HepG2 (cell line): Measurements from ENCODE around the gene PPP2R5D. TPM values are rescaled to one million over a fixed set of nuclear protein-coding genes. Genes with fewer than 3 reads are reported as not detected.
A peak's percentile ranks its signal among the peaks of the same experiment; 100 is the strongest.

Experiments
- ATAC-seq: fragments of 200-7000 bp; cut with Tn5 transposase; 3 replicates; pipeline ENCODE4 v1.9.1; 2020; ENCODE audit warnings: mild to moderate bottlenecking, moderate library complexity
- BruUV-seq: library from RNA; stranded (reverse); fragments of 400-500 nt; replicated peaks from 2 replicates; lab custom pipeline; 2021; lab: Mats Ljungman, UMichigan
- CTCF ChIA-PET: fragments of 300-600 bp; formaldehyde crosslinking; extraction: SDS; loops from one replicate; lab custom pipeline; 2021; ENCODE audit warnings: low total read pairs, inconsistent platforms, low intra/inter-chr PET ratio; lab: Yijun Ruan, JAX
- POLR2A ChIA-PET: fragments of 350-600 bp; sonication (Branson Sonifier 250); formaldehyde crosslinking; loops from one replicate; lab custom pipeline; 2020; ENCODE audit warnings: antibody characterized with exemption, inconsistent platforms; lab: Yijun Ruan, JAX
- DNase-seq: peaks from one replicate; pipeline ENCODE4 v3.0.0-alpha.2; 2015; ENCODE audit warnings: low spot score
- FAIRE-seq: peaks from 3 replicates; lab custom pipeline; 2011; peaks lifted over from hg19 to GRCh38; lab: Jason Lieb, UNC
- H2AFZ ChIP-seq: one replicate; pipeline ENCODE4 v1.6.1; 2011; ENCODE audit warnings: low read length, inconsistent platforms
- H3K27ac ChIP-seq: fragments of 300-600 bp; 3 replicates; pipeline ENCODE4 v1.8.0; 2011; ENCODE audit warnings: mixed run types, mild to moderate bottlenecking, mixed read lengths, low read length, inconsistent platforms; ENCODE audit not compliant: insufficient read depth; ENCODE audit errors: extremely low read length
- H3K27me3 ChIP-seq, 2 experiments: fragments of 200-600 bp in 1 of 2; 2 replicates in 1 of 2; 3 replicates in 1 of 2; pipeline versions ENCODE4 v1.6.0 to v1.8.0; 2011; ENCODE audit warnings: low read length in 2 of 2, mild to moderate bottlenecking in 2 of 2, moderate library complexity in 2 of 2, inconsistent platforms in 1 of 2; ENCODE audit not compliant: insufficient read depth in 2 of 2, control insufficient read depth in 1 of 2
- H3K36me3 ChIP-seq, 2 experiments: fragments of 200-600 bp in 1 of 2; replicated peaks in 1 of 2; 2 replicates in 1 of 2; 3 replicates in 1 of 2; pipeline versions ENCODE4 v1.5.1 to v1.8.0; 2011; ENCODE audit warnings: low read length in 2 of 2, inconsistent platforms in 1 of 2; ENCODE audit not compliant: insufficient read depth in 2 of 2, control insufficient read depth in 1 of 2
- H3K4me1 ChIP-seq: 2 replicates; pipeline ENCODE4 v1.5.1; 2012; ENCODE audit warnings: low read length, inconsistent platforms; ENCODE audit not compliant: insufficient read depth
- H3K4me2 ChIP-seq: 2 replicates; pipeline ENCODE4 v1.6.0; 2011; ENCODE audit warnings: low read depth, low read length, inconsistent platforms
- H3K4me3 ChIP-seq, 3 experiments: fragments of 200-600 bp in 1 of 3; sonication (generic), shearing (Covaris generic) in 1 of 3; replicated peaks in 1 of 3; 2 replicates each; pipeline ENCODE4 v1.5.1; 2011 to 2016; ENCODE audit warnings: low read length in 3 of 3, inconsistent platforms in 2 of 3, low read depth in 2 of 3, mild to moderate bottlenecking in 2 of 3, control low read depth in 1 of 3, mixed read lengths in 1 of 3; ENCODE audit not compliant: insufficient read depth in 1 of 3
- H3K79me2 ChIP-seq: one replicate; pipeline ENCODE4 v1.6.1; 2011; ENCODE audit warnings: low read length, inconsistent platforms; ENCODE audit not compliant: insufficient read depth
- H3K9ac ChIP-seq: 2 replicates; pipeline ENCODE4 v1.6.0; 2011; ENCODE audit warnings: mild to moderate bottlenecking, low read depth, low read length, inconsistent platforms; ENCODE audit not compliant: insufficient read depth
- H3K9me3 ChIP-seq: 2 replicates; pipeline ENCODE4 v1.5.1; 2012; ENCODE audit warnings: mild to moderate bottlenecking, low read length
- H4K20me1 ChIP-seq: 2 replicates; pipeline ENCODE4 v1.6.0; 2011; ENCODE audit warnings: inconsistent platforms, mild to moderate bottlenecking, low read length, moderate library complexity; ENCODE audit not compliant: insufficient read depth
- GPN1 ChIP-seq: sonication (generic); formaldehyde crosslinking; IDR thresholded peaks from 2 replicates; pipeline ENCODE4 v1.5.1; 2020; ENCODE audit warnings: missing genetic modification reagents, borderline replicate concordance
- KDM5B ChIP-seq: sonication (generic); formaldehyde crosslinking; IDR thresholded peaks from 2 replicates; pipeline ENCODE4 v1.4.0; 2020; ENCODE audit warnings: missing genetic modification reagents, mild to moderate bottlenecking, borderline replicate concordance
- NFIB ChIP-seq: sonication (generic); formaldehyde crosslinking; IDR thresholded peaks from 2 replicates; pipeline ENCODE4 v1.9.0; 2021; ENCODE audit warnings: missing genetic modification reagents, mild to moderate bottlenecking, borderline replicate concordance
- SRY ChIP-seq: sonication (generic); formaldehyde crosslinking; IDR thresholded peaks from 2 replicates; pipeline ENCODE4 v1.8.0; 2022; ENCODE audit warnings: mild to moderate bottlenecking, missing genetic modification reagents
- ZBTB3 ChIP-seq: sonication (generic); formaldehyde crosslinking; IDR thresholded peaks from 2 replicates; pipeline ENCODE4 v1.4.0; 2020; ENCODE audit warnings: low read depth, mild to moderate bottlenecking, moderate library complexity, missing genetic modification reagents, borderline replicate concordance
- ZBTB33 ChIP-seq: sonication (generic); formaldehyde crosslinking; IDR thresholded peaks from 2 replicates; pipeline ENCODE4 v1.4.0; 2020; ENCODE audit warnings: missing genetic modification reagents
- ZBTB34 ChIP-seq: sonication (generic); formaldehyde crosslinking; IDR thresholded peaks from 2 replicates; pipeline ENCODE4 v1.8.0; 2022; ENCODE audit warnings: mild to moderate bottlenecking, missing genetic modification reagents
- ZC3H4 ChIP-seq: sonication (generic); formaldehyde crosslinking; IDR thresholded peaks from 2 replicates; pipeline ENCODE4 v1.4.0; 2020; ENCODE audit warnings: missing genetic modification reagents, borderline replicate concordance
- ZSCAN22 ChIP-seq: sonication (generic); formaldehyde crosslinking; IDR thresholded peaks from 2 replicates; pipeline ENCODE4 v1.4.0; 2020; ENCODE audit warnings: mild to moderate bottlenecking, missing genetic modification reagents
- WGBS: methylation state at CpG from one replicate; pipeline ENCODE4 v1.1.6; 2017; ENCODE audit warnings: low lambda C conversion rate; 5-methylcytosine and 5-hydroxymethylcytosine counted together
- in situ Hi-C: cut with HindIII; loops from 2 replicates; pipeline ENCODE4 v1.10.0; 2017; ENCODE audit warnings: low pct_unique_long_range_greater_than_20kb; ENCODE audit not compliant: extremely low pct_ligation_motif_present
- intact Hi-C: fragments of 100-400 bp; cut with micrococcal nuclease; formaldehyde crosslinking; loops from one replicate; pipeline ENCODE4 v1.10.0; 2022; ENCODE audit not compliant: unreplicated experiment
- polyA plus RNA-seq, 8 experiments: library from polyadenylated mRNA; depleted of rRNA in 3 of 8; stranded (reverse) in 7 of 8; unstranded in 1 of 8; fragments of >200 nt; fragmentation: Illumina TruSeq in 4 of 8; extraction: Trizol in 4 of 8; gene quantifications; 2 replicates each; pipeline versions ENCODE4 v1.2.1 to v1.2.3, GENCODE V29; 2011 to 2016; ENCODE audit warnings: low read depth in 4 of 8, missing spikeins in 1 of 8, mixed read lengths in 1 of 8; ENCODE audit not compliant: insufficient read depth in 1 of 8
- total RNA-seq, 5 experiments: library from RNA; depleted of rRNA; stranded (reverse); fragments of >200 nt; fragmentation: Illumina TruSeq; extraction: Trizol; gene quantifications; 2 replicates each; pipeline ENCODE4 v1.2.3, GENCODE V29; 2016; ENCODE audit warnings: low read depth in 1 of 5
- TF ChIP-seq, protein P1 (sequence below): sonication (generic); formaldehyde crosslinking; IDR thresholded peaks from 2 replicates; pipeline ENCODE4 v1.4.0; 2020; ENCODE audit warnings: mild to moderate bottlenecking, missing genetic modification reagents
- TF ChIP-seq, protein P2 (sequence below): sonication (generic); formaldehyde crosslinking; IDR thresholded peaks from 2 replicates; pipeline ENCODE4 v1.4.0; 2020; ENCODE audit warnings: missing genetic modification reagents
- TF ChIP-seq, protein P3 (sequence below): fragments of 450-650 bp; IDR thresholded peaks from 2 replicates; pipeline ENCODE4 v1.6.1; 2017

PPP2R5D gene
- total and polyA plus RNA-seq, 2 of the 13 experiments (the other 11 are each of a cell fraction or from before 2014, with no cell fraction given): 53.7 to 60.4 TPM

DNA sequence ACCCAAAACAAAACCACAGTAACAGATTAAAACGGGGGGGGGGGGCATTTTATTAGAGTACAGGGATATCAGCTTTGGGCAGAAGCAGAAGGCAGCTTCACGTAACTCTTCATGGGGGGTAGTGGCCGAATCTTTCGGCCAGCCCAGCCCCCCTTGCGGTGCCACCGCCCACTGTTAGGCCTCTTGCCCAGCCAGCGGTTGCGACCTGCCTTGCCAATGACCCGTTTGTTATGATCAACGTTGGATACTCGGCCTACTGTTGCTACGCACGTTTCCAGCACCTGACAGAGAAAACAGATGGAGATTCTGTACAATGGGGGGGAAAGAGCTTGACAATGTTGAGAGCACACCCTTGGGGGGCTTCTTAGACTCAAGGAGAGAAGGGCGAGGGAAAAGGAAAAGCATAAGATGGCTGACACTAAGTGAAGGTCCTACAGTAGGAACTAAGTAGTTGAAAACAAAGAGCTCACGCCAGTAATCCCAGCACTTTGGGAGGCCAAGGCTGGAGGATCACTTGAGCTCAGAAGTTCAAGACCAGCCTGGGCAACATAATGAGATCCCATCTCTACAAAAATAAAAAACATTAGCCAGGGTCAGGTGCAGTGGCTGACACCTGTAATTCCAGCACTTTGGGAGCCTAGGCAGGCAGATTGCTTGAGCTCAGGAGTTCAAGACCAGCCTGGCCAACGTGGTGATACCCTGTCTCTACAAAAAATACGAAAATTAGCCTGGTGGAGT lies 70.0 kb downstream of the PPP2R5D start (continued):
- TF ChIP-seq ZBTB33 (CRISPR knock-in tag) (peak; percentile 14; the same call in 1 of the 2 replicates), KDM5B (CRISPR knock-in tag) (0 out of 2 replicates have a peak, but pooled peaks have one; percentile 33), ZBTB3 (CRISPR knock-in tag) (no peak), SRY (CRISPR knock-in tag) (0 out of 2 replicates have a peak, but pooled peaks have one; percentile 8), ZSCAN22 (CRISPR knock-in tag) (no peak)
- TF ChIP-seq, protein P1, sequence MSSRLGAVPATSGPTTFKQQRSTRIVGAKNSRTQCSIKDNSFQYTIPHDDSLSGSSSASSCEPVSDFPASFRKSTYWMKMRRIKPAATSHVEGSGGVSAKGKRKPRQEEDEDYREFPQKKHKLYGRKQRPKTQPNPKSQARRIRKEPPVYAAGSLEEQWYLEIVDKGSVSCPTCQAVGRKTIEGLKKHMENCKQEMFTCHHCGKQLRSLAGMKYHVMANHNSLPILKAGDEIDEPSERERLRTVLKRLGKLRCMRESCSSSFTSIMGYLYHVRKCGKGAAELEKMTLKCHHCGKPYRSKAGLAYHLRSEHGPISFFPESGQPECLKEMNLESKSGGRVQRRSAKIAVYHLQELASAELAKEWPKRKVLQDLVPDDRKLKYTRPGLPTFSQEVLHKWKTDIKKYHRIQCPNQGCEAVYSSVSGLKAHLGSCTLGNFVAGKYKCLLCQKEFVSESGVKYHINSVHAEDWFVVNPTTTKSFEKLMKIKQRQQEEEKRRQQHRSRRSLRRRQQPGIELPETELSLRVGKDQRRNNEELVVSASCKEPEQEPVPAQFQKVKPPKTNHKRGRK (CRISPR knock-in tag): no peak

DNA sequence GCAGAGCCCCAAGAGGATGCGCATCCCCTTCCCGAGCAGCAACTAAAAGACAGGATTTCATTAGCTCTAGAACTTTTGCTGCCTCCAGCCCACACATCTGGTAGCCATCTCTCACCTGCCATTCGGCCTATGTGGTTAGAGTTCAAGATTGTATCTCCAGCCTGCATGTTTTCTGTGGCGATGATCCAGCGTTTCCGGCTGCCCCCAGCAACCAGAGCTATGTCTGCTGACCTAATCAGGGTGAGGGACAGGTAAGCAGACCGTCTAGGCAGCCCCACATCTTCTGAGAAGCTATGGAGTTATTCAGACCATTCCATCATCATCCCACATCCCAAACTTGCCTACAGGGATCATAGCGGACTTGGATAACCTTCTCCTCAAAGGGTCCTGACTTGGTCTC lies 71.6 kb downstream of the PPP2R5D start:
- no peak overlapping the region for H3K9ac ChIP-seq
- peaks cover 48% of the 10 kb centered on the region for H3K79me2 ChIP-seq
- no peak overlapping the region for H3K4me2 ChIP-seq
- TF ChIP-seq ZBTB34 (CRISPR knock-in tag) (no peak), GPN1 (CRISPR knock-in tag) (no peak), NFIB (CRISPR knock-in tag) (no peak), ZC3H4 (CRISPR knock-in tag) (no peak)
- TF ChIP-seq, protein P2, sequence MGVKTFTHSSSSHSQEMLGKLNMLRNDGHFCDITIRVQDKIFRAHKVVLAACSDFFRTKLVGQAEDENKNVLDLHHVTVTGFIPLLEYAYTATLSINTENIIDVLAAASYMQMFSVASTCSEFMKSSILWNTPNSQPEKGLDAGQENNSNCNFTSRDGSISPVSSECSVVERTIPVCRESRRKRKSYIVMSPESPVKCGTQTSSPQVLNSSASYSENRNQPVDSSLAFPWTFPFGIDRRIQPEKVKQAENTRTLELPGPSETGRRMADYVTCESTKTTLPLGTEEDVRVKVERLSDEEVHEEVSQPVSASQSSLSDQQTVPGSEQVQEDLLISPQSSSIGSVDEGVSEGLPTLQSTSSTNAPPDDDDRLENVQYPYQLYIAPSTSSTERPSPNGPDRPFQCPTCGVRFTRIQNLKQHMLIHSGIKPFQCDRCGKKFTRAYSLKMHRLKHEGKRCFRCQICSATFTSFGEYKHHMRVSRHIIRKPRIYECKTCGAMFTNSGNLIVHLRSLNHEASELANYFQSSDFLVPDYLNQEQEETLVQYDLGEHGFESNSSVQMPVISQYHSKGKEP (CRISPR knock-in tag): no peak
- TF ChIP-seq, protein P3, sequence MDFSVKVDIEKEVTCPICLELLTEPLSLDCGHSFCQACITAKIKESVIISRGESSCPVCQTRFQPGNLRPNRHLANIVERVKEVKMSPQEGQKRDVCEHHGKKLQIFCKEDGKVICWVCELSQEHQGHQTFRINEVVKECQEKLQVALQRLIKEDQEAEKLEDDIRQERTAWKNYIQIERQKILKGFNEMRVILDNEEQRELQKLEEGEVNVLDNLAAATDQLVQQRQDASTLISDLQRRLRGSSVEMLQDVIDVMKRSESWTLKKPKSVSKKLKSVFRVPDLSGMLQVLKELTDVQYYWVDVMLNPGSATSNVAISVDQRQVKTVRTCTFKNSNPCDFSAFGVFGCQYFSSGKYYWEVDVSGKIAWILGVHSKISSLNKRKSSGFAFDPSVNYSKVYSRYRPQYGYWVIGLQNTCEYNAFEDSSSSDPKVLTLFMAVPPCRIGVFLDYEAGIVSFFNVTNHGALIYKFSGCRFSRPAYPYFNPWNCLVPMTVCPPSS: no peak

More for the DNA sequence above, 71.6 kb downstream of the PPP2R5D start:
- Histone ChIP-seq H3K27ac (no peak overlapping the region), H3K36me3 (peaks cover 2 to 26% of the 10 kb centered on the region in 2 experiments; a peak in 4 of 5 replicates), H3K27me3 (no peaks in the 10 kb centered on the region; a peak in 1 of 5 replicates), H3K4me3 (no peak overlapping the region), H3K9me3 (no peaks in the 10 kb centered on the region), H4K20me1 (no peaks in the 10 kb centered on the region), H2AFZ (no peak overlapping the region), H3K4me1 (peaks cover 48% of the 10 kb centered on the region)
- intact Hi-C loops (no loop called here), in situ Hi-C loops (no loop called here)
- ATAC-seq (no peak), DNase-seq (no peak), FAIRE-seq (no peak)
- 97% methylated on average over 8 of the region's 8 CpGs for WGBS
- POLR2A ChIA-PET: interaction anchor here (0.9 to 1.9 kb wide), 4 partner anchors 8 to 127 kb away, joined by 3 to 7 read pairs (median 3); partner anchors contain the start of genes CNPY3, PEX6 and PPP2R5D
- no TSS peak for BruUV-seq
- CTCF ChIA-PET: no interaction called here
